Middle frontal gyrus (tissue), 1 donor: ENCODE data around the gene GJC2.

ENCODE experiments used
- DNase-seq: peaks from one replicate; pipeline ENCODE4 v3.0.0-alpha.2; 2015; ENCODE audit warnings: low spot score; ENCODE audit errors: extremely low spot score

GJC2 gene

GRCh38 chr1:228156941-228157728 lies 7.4 kb downstream of the GJC2 start:
- no peak for DNase-seq

DNA sequence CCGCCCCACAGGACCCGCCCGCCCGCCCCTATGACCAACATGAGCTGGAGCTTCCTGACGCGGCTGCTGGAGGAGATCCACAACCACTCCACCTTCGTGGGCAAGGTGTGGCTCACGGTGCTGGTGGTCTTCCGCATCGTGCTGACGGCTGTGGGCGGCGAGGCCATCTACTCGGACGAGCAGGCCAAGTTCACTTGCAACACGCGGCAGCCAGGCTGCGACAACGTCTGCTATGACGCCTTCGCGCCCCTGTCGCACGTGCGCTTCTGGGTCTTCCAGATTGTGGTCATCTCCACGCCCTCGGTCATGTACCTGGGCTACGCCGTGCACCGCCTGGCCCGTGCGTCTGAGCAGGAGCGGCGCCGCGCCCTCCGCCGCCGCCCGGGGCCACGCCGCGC lies 8.0 kb downstream of the GJC2 start:
- no peak for DNase-seq

DNA sequence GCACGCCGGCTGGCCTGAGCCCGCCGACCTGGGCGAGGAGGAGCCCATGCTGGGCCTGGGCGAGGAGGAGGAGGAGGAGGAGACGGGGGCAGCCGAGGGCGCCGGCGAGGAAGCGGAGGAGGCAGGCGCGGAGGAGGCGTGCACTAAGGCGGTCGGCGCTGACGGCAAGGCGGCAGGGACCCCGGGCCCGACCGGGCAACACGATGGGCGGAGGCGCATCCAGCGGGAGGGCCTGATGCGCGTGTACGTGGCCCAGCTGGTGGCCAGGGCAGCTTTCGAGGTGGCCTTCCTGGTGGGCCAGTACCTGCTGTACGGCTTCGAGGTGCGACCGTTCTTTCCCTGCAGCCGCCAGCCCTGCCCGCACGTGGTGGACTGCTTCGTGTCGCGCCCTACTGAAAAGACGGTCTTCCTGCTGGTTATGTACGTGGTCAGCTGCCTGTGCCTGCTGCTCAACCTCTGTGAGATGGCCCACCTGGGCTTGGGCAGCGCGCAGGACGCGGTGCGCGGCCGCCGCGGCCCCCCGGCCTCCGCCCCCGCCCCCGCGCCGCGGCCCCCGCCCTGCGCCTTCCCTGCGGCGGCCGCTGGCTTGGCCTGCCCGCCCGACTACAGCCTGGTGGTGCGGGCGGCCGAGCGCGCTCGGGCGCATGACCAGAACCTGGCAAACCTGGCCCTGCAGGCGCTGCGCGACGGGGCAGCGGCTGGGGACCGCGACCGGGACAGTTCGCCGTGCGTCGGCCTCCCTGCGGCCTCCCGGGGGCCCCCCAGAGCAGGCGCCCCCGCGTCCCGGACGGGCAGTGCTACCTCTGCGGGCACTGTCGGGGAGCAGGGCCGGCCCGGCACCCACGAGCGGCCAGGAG lies 8.6 kb downstream of the GJC2 start:
- DNase-seq = no peak

DNA sequence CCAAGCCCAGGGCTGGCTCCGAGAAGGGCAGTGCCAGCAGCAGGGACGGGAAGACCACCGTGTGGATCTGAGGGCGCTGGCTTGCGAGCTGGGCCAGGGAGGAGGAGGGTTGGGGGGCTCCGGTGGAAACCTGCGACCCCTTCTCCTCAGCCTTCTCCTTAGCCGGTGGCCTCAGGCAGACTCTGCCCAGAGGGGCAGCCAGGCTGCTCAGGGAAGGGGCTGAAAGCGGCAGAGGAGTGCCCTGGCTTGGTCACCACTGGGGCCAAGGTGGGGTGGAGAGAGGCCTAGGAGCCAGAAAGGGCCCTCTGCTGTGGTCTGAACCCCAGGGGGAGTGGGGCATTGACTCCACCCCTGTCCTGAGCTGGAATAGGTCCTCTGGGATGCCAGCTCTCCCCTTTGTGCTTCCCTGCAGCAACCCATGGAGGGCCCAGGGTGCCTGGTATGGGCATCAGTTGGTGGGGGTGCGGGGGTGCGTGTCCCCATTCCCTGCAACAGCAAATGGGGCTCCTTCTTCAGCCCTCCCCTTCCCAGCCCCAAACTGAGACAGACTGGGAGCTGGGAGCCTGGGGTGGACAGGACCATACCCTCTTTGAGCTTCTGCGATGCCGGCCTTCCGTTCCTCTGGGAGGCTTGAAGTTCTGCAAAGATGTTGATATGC lies 9.4 kb downstream of the GJC2 start:
- no peak for DNase-seq

- DNase-seq = no peak
Measured at GRCh38 chr1:228160201-228160761, 10.6 kb downstream of the GJC2 start.

- no peak for DNase-seq
Measured at GRCh38 chr1:228161362-228161761, 11.6 kb downstream of the GJC2 start.

- no peak for DNase-seq
Measured at GRCh38 chr1:228161866-228162265, 12.1 kb downstream of the GJC2 start.

DNA sequence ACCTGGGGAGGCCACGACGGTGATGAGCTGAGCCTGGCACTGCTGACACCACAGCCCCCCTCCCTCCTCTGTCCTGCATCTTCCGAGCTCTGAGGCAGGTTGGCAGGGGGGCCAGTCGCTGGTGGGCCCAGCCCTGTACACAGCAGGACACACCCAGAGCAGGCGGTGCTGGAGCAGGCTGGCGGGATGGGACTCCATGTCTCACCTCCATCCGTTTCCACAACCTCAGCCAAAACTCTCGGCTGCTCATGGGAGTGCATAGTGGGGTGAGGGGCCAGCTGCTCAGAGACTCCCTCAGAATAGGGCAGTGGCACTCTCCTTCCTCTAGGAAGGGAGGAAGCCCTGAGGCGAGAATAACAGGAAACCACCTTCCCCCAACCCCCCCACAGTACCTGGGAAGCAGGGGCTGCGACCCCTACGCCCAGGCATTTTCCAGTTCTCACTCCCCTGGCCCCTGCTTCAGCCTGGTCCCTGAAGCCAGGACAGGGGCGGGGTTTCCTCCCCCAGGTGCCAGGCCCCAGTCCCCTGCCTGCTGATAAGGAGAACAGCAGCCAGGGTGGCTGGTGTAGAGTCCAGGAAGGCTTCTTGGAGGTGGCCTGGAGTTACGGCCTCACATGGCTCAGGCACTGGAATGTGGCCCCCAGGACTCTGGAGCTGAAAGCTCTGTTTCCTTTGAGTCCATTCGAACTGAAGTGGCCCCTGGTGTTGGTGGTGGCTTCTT lies 12.7 kb downstream of the GJC2 start:
- no peak for DNase-seq

GRCh38 chr1:228163007-228163753 lies 13.4 kb downstream of the GJC2 start:
- no peak for DNase-seq

- DNase-seq = no peak
Measured at GRCh38 chr1:228163776-228164519, 14.2 kb downstream of the GJC2 start.

- no peak for DNase-seq
Measured at GRCh38 chr1:228164561-228165371, 15.0 kb downstream of the GJC2 start.

DNA sequence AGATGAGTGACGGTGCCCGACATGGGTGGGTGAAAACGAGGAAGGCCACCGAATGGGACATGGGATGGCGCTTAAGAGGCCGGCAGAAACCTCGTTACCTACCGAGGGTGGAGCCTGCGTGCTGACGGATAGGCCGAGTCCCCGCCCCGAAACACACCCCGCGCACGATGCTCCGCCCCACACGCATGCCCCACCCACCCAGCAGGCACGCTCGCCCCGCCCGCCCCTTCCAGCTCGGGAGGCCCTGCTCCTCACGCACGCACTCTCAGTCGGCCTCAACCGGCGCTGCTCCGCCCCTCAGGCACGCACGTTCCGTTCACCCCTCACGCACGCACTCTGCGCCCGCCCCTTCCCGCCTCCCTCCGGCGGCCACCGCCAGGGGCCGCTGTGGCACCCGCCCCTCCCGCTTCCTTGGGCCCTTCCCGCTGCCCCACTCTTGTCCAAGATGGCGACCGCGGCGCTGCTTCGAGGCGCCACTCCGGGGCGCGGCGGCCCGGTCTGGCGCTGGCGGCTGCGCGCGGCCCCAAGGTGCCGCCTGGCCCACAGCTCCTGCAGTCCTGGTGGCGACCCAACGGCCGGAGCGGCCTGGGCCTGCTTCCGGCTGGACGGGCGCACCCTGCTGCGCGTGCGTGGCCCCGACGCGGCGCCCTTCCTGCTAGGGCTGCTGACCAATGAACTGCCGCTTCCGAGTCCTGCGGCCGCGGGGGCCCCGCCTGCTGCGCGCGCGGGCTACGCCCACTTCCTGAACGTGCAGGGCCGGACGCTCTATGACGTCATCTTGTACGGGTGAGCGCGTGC lies 15.8 kb downstream of the GJC2 start, which contains the start of gene IBA57:
IBA57 (plus strand) TSS at position 433 of the 798 bp plus-strand sequence; CDS start at position 446, 13 bp downstream.
- peak; percentile 96 for DNase-seq

GRCh38 chr1:228166170-228166936 lies 16.6 kb downstream of the GJC2 start:
- no peak for DNase-seq

GRCh38 chr1:228168563-228169270 lies 19.0 kb downstream of the GJC2 start:
- no peak for DNase-seq

GRCh38 chr1:228169345-228169744 lies 19.6 kb downstream of the GJC2 start:
- DNase-seq = no peak

GRCh38 chr1:228170666-228171065 lies 20.9 kb downstream of the GJC2 start:
- DNase-seq = no peak
